ENCODE results near the gene KCNJ3.
"Not testable (repeated sequence)": the region's sequence is repeated elsewhere in the genome, so short reads cannot be mapped to it uniquely, and the experiment has no call there.

KCNJ3 gene

DNA sequence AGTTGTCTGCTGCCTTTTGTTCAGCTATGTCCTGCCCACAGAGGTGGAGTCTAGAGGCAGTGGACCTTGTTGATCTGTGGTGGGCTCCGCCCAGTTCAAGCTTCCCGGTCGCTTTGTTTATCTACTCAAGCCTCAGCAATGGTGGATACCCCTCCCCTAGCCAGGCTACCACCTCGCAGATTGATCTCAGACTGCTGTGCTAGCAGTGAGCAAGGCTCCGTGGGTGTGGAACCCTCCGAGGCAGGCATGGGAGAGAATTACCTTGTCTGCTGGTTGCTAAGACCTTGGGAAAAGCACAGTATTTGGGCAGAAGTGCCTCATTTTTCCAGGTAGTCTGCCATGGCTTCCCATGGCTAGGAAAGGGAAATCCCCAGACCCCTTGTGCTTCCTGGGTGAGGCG, 146.0 kb downstream of the KCNJ3 start:
- no peak for DNase-seq (ENCODE audit: low read depth in 2 of 2)

DNA sequence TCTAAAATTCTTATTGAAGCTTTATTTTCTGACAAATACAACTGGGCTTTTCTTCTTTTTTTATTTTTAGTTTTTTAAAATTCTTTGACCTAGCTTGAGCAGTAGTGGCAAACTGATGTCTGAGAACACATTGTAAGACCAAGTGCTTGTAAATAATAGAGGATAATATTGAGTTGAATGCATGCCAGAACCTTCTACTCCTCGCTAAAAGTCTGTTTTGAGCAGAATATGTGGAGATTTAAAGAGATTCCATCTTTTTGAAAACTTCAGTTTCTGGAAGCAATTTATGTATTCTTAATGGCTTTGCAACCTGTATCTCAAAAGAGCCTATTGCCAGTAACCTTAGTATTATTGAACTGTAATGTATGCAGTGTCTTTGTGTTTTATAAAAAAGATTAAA, 148.3 kb downstream of the KCNJ3 start:
- DNase-seq (ENCODE audit: low read depth in 2 of 2): no peak

- no peak for DNase-seq (ENCODE audit: low read depth in 2 of 2)
These were observed 151.0 kb downstream of the KCNJ3 start for GRCh38 chr2:154849482-154849881.

GRCh38 chr2:154850532-154850931, 152.0 kb downstream of the KCNJ3 start:
- DNase-seq (ENCODE audit: low read depth in 2 of 2): no peak

- DNase-seq (ENCODE audit: low read depth in 2 of 2): no peak
These were observed 156.6 kb downstream of the KCNJ3 start for GRCh38 chr2:154855138-154855537.

DNA sequence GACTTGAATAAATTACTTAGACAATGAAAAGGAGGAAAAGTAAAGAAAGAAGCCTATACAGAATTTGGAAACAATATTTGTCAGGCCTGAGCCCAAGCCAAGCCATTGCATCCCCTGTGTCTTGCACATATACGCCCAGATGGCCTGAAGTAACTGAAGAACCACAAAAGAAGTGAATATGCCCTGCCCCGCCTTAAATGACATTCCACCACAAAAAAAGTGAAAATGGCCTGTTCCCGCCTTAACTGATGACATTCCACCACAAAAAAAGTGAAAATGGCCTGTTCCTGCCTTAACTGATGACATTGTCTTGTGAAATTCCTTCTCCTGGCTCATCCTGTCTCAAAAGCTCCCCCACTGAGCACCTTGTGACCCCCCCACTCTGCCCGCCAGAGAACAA, 168.7 kb downstream of the KCNJ3 start:
- not testable (repeated sequence) for DNase-seq (ENCODE audit: low read depth in 2 of 2)

DNA sequence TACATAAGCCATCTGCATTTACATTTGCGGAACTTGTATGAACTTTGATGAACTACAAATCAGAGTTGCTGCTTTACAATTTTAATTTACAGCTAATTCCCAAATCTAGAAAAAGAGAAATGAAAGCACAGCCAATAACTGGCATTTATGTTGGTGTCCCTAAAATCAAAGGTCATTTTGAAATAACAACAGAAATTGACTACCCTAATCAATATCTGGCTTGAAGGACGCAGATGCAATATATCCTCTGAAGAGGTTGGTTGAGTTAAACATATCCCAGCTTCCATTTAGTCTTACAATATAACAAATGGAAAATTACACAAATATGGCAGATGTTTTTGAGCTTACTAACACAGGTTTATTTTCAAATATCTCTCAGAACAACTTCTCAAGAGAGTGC, 177.5 kb downstream of the KCNJ3 start:
- no peak for DNase-seq (ENCODE audit: low read depth in 2 of 2)

- DNase-seq (ENCODE audit: low read depth in 2 of 2): no peak
These were observed 184.2 kb downstream of the KCNJ3 start for GRCh38 chr2:154882725-154883124.

DNA sequence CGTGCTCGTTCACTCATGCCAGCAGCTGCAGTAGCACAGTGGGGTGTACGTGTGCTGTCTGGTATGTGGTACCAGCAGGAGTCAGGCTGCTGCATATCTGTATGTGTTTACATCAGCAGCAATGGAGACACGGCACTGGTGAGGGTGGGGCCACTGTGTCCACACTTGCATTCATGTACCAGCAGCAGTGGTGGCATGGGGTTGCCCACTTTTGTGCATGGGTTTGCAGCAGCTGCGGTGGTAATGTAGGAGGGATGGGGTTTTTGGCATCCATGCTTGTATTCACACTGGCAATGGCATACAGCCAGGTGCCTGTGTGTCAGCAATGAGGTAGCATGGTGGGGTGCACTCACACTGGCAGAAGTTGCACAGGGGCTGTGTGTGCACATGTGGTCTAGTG, 187.8 kb downstream of the KCNJ3 start:
- DNase-seq (ENCODE audit: low read depth in 2 of 2): no peak

DNA sequence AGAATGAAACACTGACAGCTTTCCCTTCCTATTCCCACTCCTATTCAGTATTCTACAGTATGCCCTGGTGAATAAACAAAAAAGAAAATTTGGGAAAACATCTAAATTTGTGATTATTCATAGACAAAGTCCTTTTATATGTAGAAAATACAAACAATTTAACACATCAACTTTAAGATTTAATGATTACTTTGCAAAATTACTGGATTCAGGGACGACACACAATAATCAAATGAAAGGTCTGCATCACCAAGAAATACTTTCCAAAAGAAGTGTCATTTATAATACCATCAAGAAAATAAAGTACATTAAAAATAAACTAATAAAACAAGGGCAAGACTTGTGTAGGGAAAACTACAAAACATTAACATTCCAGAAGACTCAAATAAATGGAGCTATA, 199.8 kb downstream of the KCNJ3 start:
- no peak for DNase-seq (ENCODE audit: low read depth in 2 of 2)

DNA sequence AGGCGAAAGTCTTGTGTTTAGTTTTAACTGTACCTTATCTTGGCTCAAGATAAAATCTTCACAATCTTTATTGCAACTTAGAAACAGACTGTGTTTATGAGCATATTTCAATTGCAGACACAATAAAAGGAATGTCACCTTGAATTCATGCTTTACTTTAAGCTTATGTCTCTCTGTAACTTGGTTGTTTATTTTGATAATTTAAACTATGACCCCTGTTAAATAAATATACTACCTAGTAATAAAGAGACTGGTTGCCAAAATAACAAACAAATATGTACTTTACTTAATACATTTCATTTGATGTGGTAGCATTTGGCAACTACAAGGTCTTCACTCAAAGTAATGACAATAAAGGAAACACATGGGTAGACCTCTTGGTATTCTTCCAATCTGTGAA, 202.6 kb downstream of the KCNJ3 start:
- DNase-seq (ENCODE audit: low read depth in 2 of 2): no peak
